Sigmoid colon (tissue), 7 donors: ENCODE results near the gene S100A2. TPM values are rescaled to one million over a fixed set of nuclear protein-coding genes. Genes with fewer than 3 reads are reported as not detected.
"Not testable (repeated sequence)": the region's sequence is repeated elsewhere in the genome, so short reads cannot be mapped to it uniquely, and the experiment has no call there.

Experiments
- DNase-seq: peaks from one replicate; pipeline ENCODE4 v3.0.0-alpha.2; 2019
- H3K27ac ChIP-seq, 4 donors: fragments of 200-600 bp; sonication (generic); one replicate each; pipeline ENCODE4 v1.5.1; 2016 to 2019; ENCODE audit warnings: mild to moderate bottlenecking in 1 of 4
- H3K27me3 ChIP-seq, 3 donors: fragments of 200-600 bp; sonication (generic); one replicate each; pipeline ENCODE4 v1.5.1; 2019; ENCODE audit warnings: mild to moderate bottlenecking in 1 of 3
- H3K36me3 ChIP-seq, 4 donors: fragments of 200-600 bp; sonication (generic); one replicate each; pipeline ENCODE4 v1.5.1; 2016 to 2019
- H3K4me1 ChIP-seq, 4 donors: fragments of 200-600 bp; sonication (generic); one replicate each; pipeline ENCODE4 v1.5.1; 2017 to 2019
- H3K4me3 ChIP-seq, 4 donors: fragments of 200-600 bp; sonication (generic); one replicate each; pipeline ENCODE4 v1.5.1; 2017 to 2019; ENCODE audit warnings: mild to moderate bottlenecking in 2 of 4, moderate library complexity in 1 of 4
- H3K9me3 ChIP-seq, 4 donors: fragments of 200-600 bp in 3 of 4; sonication (generic) in 3 of 4; one replicate each; pipeline versions ENCODE4 v1.5.1 to v1.6.1; 2013 to 2019
- CTCF ChIP-seq, 4 experiments: fragments of 450-650 bp in 3 of 4; fragments of 200-600 bp in 1 of 4; IDR thresholded peaks; one replicate each; pipeline ENCODE4 v1.5.1; 2016 to 2019; ENCODE audit warnings: antibody characterized with exemption in 4 of 4, mild to moderate bottlenecking in 3 of 4, moderate library complexity in 2 of 4
- EP300 ChIP-seq, 4 donors: sonication (generic); formaldehyde crosslinking; IDR thresholded peaks; one replicate each; pipeline ENCODE4 v1.6.1; 2017; ENCODE audit warnings: antibody characterized with exemption in 4 of 4
- POLR2A ChIP-seq, 2 donors: fragments of 450-650 bp; IDR thresholded peaks; one replicate each; pipeline ENCODE4 v1.6.1; 2016; ENCODE audit warnings: antibody characterized with exemption in 2 of 2, mild to moderate bottlenecking in 2 of 2, moderate library complexity in 2 of 2
- POLR2AphosphoS5 ChIP-seq, 4 donors: sonication (generic); formaldehyde crosslinking; IDR thresholded peaks; one replicate each; pipeline ENCODE4 v1.6.1; 2017; ENCODE audit warnings: antibody characterized with exemption in 4 of 4
- WGBS, 2 donors: extraction: QIAGEN DNeasy Blood & Tissue Kit; methylation state at CpG; one replicate each; pipeline ENCODE4 v1.1.7; 2013; 5-methylcytosine and 5-hydroxymethylcytosine counted together
- intact Hi-C: fragments of 100-400 bp; cut with DNase I; formaldehyde crosslinking; loops from one replicate; pipeline ENCODE4 v1.15.1; 2023
- polyA plus RNA-seq, 3 donors: library from polyadenylated mRNA; stranded (reverse); fragments of 200-250 nt; gene quantifications; one replicate each; pipeline ENCODE4 v1.2.3, GENCODE V29; 2013
- total RNA-seq, 4 donors: library from RNA; depleted of rRNA; stranded (reverse); fragments of >200 nt; gene quantifications; one replicate each; pipeline ENCODE4 v1.1.0, GENCODE V29; 2016
- donor health status: healthy with polysubstance abuse.
- donor health status: Bipolar disorder and iron deficiency.
- donor health status: healthy.

Gene S100A2
- total and polyA plus RNA-seq, 7 donors, result 0.68 to 16.2 (median 1.8) TPM; not detected in 2

GRCh38 chr1:153563991-153564390 lies 1.7 kb downstream of the S100A2 start:
- Histone ChIP-seq H3K27ac (peak overlapping the region in 3 of 4 donors; percentile 91 to 97 (median 96)), H3K4me1 (peaks cover 0 to 46% (median 39%) of the 10 kb centered on the region in 4 donors), H3K36me3 (no peaks in the 10 kb centered on the region), H3K27me3 (no peaks in the 10 kb centered on the region), H3K4me3 (no peak overlapping the region), H3K9me3 (no peaks in the 10 kb centered on the region)
- peak; percentile 56 for DNase-seq
- 92 to 93% methylated on average over 7 of the region's 7 CpGs for WGBS, 2 donors
- TF ChIP-seq CTCF (IDR thresholded peaks at IDR 0.05), result no peak
- no peak for TF ChIP-seq POLR2A (IDR thresholded peaks at IDR 0.05)
- no peak for TF ChIP-seq POLR2AphosphoS5 (IDR thresholded peaks at IDR 0.05)
- no peak for TF ChIP-seq EP300 (IDR thresholded peaks at IDR 0.05)
- intact Hi-C loops, result loop anchor here (2.0 kb wide), 1 partner anchor 13 kb away; no protein-coding TSS in a partner anchor

DNA sequence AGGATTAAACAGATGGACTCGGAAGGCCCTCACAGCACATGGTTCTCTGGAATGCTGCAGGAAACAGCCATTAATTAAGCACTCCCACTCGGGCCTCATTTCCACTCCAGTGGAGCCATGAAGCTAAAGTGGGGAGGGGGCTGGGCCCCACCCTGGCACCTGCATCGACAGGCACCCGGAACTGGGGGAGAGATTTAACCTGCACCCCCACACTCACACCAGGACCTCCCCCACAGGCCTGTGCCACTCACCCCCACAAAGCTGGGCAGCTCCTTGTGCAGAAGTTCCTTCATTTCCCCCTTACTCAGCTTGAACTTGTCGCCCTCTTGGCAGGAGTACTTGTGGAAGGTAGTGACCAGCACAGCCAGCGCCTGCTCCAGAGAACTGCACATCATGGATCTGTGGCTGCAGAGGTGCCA lies 2.2 kb downstream of the S100A2 start:
- H3K27me3 ChIP-seq, result no peaks in the 10 kb centered on the region
- H3K9me3 ChIP-seq, result no peaks in the 10 kb centered on the region
- no peak overlapping the region for H3K27ac ChIP-seq
- WGBS, 2 donors, result 90 to 94% methylated on average over 6 of the region's 6 CpGs
- no peak overlapping the region for H3K4me3 ChIP-seq
- DNase-seq, result peak; percentile 56
- intact Hi-C loops, result no loop called here
- peaks cover 0 to 41% (median 35%) of the 10 kb centered on the region in 4 donors for H3K4me1 ChIP-seq
- TF ChIP-seq EP300 (IDR thresholded peaks at IDR 0.05), result no peak
- no peak for TF ChIP-seq POLR2A (IDR thresholded peaks at IDR 0.05)
- TF ChIP-seq CTCF (IDR thresholded peaks at IDR 0.05), result no peak
- TF ChIP-seq POLR2AphosphoS5 (IDR thresholded peaks at IDR 0.05), result no peak
- no peaks in the 10 kb centered on the region for H3K36me3 ChIP-seq

DNA sequence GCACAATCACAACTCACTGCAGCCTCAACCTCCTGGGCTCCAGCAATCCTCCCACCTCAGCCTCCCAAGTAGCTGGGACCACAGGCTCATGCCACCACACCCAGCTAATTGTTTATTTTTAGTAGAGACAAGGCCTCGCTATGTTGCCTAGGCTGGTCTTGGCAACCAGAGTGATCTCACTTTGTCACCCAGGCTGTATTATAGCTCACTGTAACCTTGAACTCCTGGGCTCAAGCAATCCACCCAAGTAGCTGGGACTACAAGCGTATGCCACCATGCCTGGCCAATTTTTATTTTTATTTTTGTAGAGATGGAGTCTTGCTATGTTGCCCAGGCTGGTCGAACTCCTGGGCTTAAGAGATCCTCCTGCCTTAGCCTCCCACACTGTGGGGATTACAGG lies 3.6 kb downstream of the S100A2 start:
- Histone ChIP-seq H3K27ac (peak overlapping the region in 3 of 4 donors; percentile 7 to 46 (median 32)), H3K4me1 (peaks cover 0 to 26% (median 22%) of the 10 kb centered on the region in 4 donors)
- H3K27me3 ChIP-seq, DNase-seq, intact Hi-C loops, H3K9me3 ChIP-seq, H3K4me3 ChIP-seq, H3K36me3 ChIP-seq: not testable (repeated sequence)
- 60 to 89% methylated on average over 3 of the region's 3 CpGs for WGBS, 2 donors

DNA sequence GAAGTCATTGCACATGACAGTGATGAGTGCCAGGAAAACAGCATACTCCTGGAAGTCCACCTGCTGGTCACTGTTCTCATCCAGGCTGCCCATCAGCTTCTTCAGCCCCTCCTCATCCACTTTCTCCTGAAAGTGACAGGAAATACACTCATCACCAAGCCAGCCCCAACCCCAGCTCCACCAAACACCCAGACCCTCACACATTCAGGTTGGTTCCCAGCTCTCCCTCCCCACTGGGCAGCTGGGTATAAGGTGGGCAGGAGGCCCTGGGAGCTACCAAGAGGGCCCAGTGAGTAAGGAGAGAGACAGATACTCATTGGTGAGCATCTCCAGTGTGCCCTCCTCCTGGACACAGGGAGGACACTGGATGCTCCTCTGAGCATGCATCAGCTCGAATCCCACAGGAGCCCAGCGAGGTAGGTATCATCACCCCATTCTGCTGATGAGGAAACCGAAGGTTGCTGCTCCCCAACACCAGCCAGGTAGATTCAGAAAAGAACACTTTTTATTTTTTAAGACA lies 4.1 kb downstream of the S100A2 start:
- H3K4me3 ChIP-seq, result no peak overlapping the region
- peaks cover 0 to 21% (median 17%) of the 10 kb centered on the region in 4 donors for H3K4me1 ChIP-seq
- intact Hi-C loops, result no loop called here
- 95% methylated on average over 3 of the region's 3 CpGs for WGBS, 2 donors
- peak overlapping the region in 3 of 4 donors; percentile 7 to 46 (median 32) for H3K27ac ChIP-seq
- peak; percentile 52 for DNase-seq
- TF ChIP-seq CTCF (IDR thresholded peaks at IDR 0.05) (no peak), POLR2A (IDR thresholded peaks at IDR 0.05) (no peak), POLR2AphosphoS5 (IDR thresholded peaks at IDR 0.05) (no peak), EP300 (IDR thresholded peaks at IDR 0.05) (no peak)
- no peaks in the 10 kb centered on the region for H3K9me3 ChIP-seq
- no peaks in the 10 kb centered on the region for H3K27me3 ChIP-seq
- no peaks in the 10 kb centered on the region for H3K36me3 ChIP-seq

- Histone ChIP-seq H3K27ac (peak overlapping the region in 3 of 4 donors; percentile 7 to 46 (median 32)), H3K9me3 (no peaks in the 10 kb centered on the region), H3K4me1 (peaks cover 0 to 15% (median 11%) of the 10 kb centered on the region in 4 donors), H3K36me3 (no peaks in the 10 kb centered on the region), H3K4me3 (no peak overlapping the region), H3K27me3 (no peaks in the 10 kb centered on the region)
- DNase-seq, result peak; percentile 57
- intact Hi-C loops, result no loop called here
- WGBS, 2 donors, result 90% methylated on average over 10 of the region's 10 CpGs
- no peak for TF ChIP-seq POLR2AphosphoS5 (IDR thresholded peaks at IDR 0.05)
Measured at GRCh38 chr1:153560771-153561465, 4.7 kb downstream of the S100A2 start.
